Stimulated activated CD4-positive, alpha-beta T cell treated with anti-CD3 and anti-CD28 coated beads, Interleukin-15, amount 100 ng/mL, for 1 hour (primary cell): Measurements from ENCODE around the gene SLC43A1.

Experiments
- DNase-seq, 2 donors: peaks; one replicate each; pipeline ENCODE4 v3.0.0-alpha.2; 2020; ENCODE audit warnings: low read depth in 1 of 2, low spot score in 1 of 2

Gene SLC43A1

GRCh38 chr11:57498540-57498939, 17.0 kb downstream of the SLC43A1 start:
- DNase-seq, result no peak

- no peak for DNase-seq
These were observed 17.9 kb downstream of the SLC43A1 start for GRCh38 chr11:57497303-57498247.

- DNase-seq, result no peak
These were observed 19.2 kb downstream of the SLC43A1 start for GRCh38 chr11:57496109-57496820.

GRCh38 chr11:57493507-57494503, 21.7 kb downstream of the SLC43A1 start:
- DNase-seq, result peak; percentile 50 to 68

- peak in 1 of 2 donors; percentile 41 for DNase-seq
These were observed 24.0 kb downstream of the SLC43A1 start for GRCh38 chr11:57491371-57492061.

GRCh38 chr11:57490456-57491248, 24.9 kb downstream of the SLC43A1 start:
- no peak for DNase-seq

GRCh38 chr11:57487920-57488659, 27.4 kb downstream of the SLC43A1 start:
- no peak for DNase-seq

- no peak for DNase-seq
These were observed 28.3 kb downstream of the SLC43A1 start for GRCh38 chr11:57487021-57487778.

- no peak for DNase-seq
These were observed 30.1 kb downstream of the SLC43A1 start for GRCh38 chr11:57485217-57485990.

- DNase-seq, result no peak
These were observed 31.3 kb downstream of the SLC43A1 start for GRCh38 chr11:57484141-57484710.

- DNase-seq, result no peak
These were observed 32.0 kb downstream of the SLC43A1 start for GRCh38 chr11:57483562-57483918.

GRCh38 chr11:57482782-57483561, 32.5 kb downstream of the SLC43A1 start:
- peak in 1 of 2 donors; percentile 72 for DNase-seq

- DNase-seq, result no peak
These were observed 33.4 kb downstream of the SLC43A1 start for GRCh38 chr11:57481915-57482781.

GRCh38 chr11:57481315-57481714, 34.2 kb downstream of the SLC43A1 start:
- DNase-seq, result no peak

- peak in 1 of 2 donors; percentile 66 for DNase-seq
These were observed 34.9 kb downstream of the SLC43A1 start for GRCh38 chr11:57480409-57481137.
